RWPE1 (cell line): ENCODE measurements around the gene RABEP1.
"Not testable (repeated sequence)": the region's sequence is repeated elsewhere in the genome, so short reads cannot be mapped to it uniquely, and the experiment has no call there.

Experiments used
- CTCF ChIA-PET: fragments of 350-600 bp; sonication (Branson Sonifier 250); formaldehyde crosslinking; extraction: SDS; loops from one replicate; lab custom pipeline; 2021; lab: Yijun Ruan, JAX
- POLR2A ChIA-PET: fragments of 400-600 bp; formaldehyde crosslinking; extraction: SDS; loops from one replicate; lab custom pipeline; 2020; ENCODE audit warnings: antibody characterized with exemption; ENCODE audit not compliant: low non-redundant PET; lab: Yijun Ruan, JAX
- DNase-seq: peaks from one replicate; pipeline ENCODE4 v3.0.0; 2012; ENCODE audit warnings: low spot score
- H3K27ac ChIP-seq: fragments of 450-650 bp; 2 replicates; pipeline ENCODE4 v1.5.1; 2017
- TF ChIP-seq, protein P1 (sequence below): fragments of 450-650 bp; conservative IDR thresholded peaks from 2 replicates; pipeline ENCODE4 v1.5.1; 2017; ENCODE audit warnings: low read depth, mild to moderate bottlenecking

RABEP1 gene, protein sequence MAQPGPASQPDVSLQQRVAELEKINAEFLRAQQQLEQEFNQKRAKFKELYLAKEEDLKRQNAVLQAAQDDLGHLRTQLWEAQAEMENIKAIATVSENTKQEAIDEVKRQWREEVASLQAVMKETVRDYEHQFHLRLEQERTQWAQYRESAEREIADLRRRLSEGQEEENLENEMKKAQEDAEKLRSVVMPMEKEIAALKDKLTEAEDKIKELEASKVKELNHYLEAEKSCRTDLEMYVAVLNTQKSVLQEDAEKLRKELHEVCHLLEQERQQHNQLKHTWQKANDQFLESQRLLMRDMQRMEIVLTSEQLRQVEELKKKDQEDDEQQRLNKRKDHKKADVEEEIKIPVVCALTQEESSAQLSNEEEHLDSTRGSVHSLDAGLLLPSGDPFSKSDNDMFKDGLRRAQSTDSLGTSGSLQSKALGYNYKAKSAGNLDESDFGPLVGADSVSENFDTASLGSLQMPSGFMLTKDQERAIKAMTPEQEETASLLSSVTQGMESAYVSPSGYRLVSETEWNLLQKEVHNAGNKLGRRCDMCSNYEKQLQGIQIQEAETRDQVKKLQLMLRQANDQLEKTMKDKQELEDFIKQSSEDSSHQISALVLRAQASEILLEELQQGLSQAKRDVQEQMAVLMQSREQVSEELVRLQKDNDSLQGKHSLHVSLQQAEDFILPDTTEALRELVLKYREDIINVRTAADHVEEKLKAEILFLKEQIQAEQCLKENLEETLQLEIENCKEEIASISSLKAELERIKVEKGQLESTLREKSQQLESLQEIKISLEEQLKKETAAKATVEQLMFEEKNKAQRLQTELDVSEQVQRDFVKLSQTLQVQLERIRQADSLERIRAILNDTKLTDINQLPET

DNA sequence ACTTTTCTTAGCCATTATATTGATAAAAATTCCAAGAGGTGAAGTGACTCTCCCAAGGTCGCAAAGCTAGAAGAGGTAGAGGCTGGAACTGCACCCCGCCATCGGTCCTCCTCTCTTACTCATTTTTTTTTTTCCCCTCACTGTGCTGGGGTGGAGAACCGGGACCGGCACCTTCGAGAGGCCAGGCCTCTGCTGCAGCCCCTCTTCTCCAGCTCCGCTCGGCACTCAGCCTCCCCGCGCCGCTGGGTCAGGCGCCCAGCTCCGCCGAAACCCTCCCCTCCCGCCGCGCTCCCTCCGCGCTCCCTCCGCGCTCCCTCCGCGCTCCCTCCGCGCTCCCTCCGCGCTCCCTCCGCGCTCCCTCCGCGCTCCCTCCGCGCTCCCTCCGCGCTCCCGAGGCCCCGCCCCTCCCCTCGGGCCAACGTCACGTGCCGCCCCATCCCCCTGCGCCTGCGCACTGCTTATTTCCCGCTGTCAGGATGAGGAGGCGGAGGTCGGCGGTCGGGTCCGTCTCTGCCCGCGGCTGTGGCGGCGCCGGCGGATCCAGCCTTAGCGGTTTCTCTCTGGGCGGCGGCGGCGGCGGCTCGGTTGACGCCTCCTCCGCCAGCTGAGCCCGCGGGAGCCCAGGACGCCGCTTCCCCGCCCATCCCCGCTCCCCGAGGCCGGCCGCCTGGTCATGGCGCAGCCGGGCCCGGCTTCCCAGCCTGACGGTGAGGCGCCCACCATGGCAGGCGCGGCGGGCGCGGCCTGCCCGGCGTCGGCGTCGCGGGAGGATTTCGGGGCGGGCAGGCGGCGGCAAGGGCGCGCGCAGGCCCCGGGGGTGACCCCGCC lies at the start of gene RABEP1:
TSS of gene RABEP1 (plus strand) at position 471 of the 828 bp plus-strand sequence. CDS start at position 674, 203 bp downstream.
- DNase-seq: peak; percentile 83
- CTCF ChIA-PET: interaction anchor here (0.5 to 0.7 kb wide), 4 partner anchors 25 to 952 kb away, joined by 3 to 5 read pairs (median 4); no protein-coding TSS in a partner anchor
- peak within 1 kb of the TSS; percentile 83 for H3K27ac ChIP-seq
- POLR2A ChIA-PET: interaction anchor here (0.7 kb wide), 1 partner anchor 82 kb away, joined by 4 read pairs; no protein-coding TSS in a partner anchor
- TF ChIP-seq, protein P1, sequence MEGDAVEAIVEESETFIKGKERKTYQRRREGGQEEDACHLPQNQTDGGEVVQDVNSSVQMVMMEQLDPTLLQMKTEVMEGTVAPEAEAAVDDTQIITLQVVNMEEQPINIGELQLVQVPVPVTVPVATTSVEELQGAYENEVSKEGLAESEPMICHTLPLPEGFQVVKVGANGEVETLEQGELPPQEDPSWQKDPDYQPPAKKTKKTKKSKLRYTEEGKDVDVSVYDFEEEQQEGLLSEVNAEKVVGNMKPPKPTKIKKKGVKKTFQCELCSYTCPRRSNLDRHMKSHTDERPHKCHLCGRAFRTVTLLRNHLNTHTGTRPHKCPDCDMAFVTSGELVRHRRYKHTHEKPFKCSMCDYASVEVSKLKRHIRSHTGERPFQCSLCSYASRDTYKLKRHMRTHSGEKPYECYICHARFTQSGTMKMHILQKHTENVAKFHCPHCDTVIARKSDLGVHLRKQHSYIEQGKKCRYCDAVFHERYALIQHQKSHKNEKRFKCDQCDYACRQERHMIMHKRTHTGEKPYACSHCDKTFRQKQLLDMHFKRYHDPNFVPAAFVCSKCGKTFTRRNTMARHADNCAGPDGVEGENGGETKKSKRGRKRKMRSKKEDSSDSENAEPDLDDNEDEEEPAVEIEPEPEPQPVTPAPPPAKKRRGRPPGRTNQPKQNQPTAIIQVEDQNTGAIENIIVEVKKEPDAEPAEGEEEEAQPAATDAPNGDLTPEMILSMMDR: no peak

DNA sequence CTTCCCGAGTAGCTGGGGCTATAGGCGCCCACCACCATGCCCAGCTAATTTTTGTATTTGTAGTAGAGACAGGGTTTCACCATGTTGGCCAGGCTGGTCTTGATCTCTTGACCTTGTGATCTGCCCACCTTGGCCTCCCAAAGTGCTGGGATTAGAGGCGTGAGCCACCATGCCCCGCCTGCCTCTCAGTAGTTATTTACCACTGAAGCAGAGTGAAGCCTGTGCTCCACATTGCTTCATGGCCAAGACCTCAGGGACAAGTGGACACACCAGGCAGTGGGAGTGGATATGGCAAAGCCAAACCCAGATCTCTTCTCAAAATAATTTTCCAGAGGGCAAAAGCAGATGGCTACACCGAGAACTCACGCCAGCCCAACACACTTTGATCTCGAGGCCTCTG lies 48.6 kb upstream of the RABEP1 start:
- POLR2A ChIA-PET, DNase-seq, H3K27ac ChIP-seq: not testable (repeated sequence)
- CTCF ChIA-PET: interaction anchor here (0.7 kb wide), 1 partner anchor 1056 kb away, joined by 3 read pairs; no protein-coding TSS in a partner anchor

DNA sequence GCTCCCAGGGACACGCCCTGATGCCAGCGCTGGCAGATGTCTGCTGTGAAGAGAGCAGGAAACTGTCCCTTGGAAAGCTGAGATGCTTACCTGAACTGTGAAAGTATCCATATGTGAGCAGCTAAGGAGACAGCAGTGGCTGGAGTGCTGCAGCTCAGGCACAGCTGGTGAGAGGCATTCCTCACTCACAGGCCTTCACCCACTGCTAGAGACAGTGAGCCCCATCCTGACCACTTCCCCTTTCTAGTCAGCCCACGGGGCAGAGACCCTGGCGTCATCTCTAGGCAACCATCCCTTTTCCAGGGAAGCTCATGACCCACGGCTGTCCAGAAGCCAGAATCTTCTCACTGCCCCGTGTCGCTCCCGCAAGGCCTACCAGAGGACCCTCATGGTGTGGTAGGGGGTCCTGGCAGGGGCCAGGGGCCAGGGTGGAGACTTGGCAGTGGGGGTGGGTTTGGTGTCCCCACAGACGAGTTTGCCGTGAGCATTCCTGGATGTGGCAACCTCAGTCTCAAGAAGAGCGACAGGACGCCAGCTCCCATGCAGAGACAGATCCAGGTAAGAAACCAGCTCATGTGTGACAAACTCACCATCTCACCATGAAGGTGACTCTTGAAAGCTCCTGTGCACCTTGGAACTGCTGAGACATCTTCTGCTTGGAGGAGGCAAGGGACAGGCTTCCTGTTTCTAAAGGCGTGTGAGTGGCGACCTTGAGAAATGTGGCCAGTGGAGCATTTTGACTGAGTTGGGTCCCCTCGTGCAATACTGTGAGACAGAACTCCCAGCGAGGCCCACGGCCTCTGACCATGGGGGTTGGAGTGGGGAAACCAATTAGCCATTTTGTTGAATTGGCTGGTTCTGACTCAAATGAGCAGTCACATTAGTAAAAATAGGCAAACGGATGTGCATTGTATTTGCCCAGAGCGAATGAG lies 47.2 kb upstream of the RABEP1 start, which contains the start of gene SCIMP:
TSS of gene SCIMP (minus strand) at position 216 of the 932 bp plus-strand sequence. CDS start at position 111, 105 bp downstream.
- ChIA-PET POLR2A (no interaction called here), CTCF (interaction anchor here (0.5 to 1.1 kb wide), 2 partner anchors 9 to 204 kb away, joined by 3 read pairs; no protein-coding TSS in a partner anchor)
- no peak for DNase-seq
- no peak within 1 kb of the TSS for H3K27ac ChIP-seq
- TF ChIP-seq, protein P1: no peak

DNA sequence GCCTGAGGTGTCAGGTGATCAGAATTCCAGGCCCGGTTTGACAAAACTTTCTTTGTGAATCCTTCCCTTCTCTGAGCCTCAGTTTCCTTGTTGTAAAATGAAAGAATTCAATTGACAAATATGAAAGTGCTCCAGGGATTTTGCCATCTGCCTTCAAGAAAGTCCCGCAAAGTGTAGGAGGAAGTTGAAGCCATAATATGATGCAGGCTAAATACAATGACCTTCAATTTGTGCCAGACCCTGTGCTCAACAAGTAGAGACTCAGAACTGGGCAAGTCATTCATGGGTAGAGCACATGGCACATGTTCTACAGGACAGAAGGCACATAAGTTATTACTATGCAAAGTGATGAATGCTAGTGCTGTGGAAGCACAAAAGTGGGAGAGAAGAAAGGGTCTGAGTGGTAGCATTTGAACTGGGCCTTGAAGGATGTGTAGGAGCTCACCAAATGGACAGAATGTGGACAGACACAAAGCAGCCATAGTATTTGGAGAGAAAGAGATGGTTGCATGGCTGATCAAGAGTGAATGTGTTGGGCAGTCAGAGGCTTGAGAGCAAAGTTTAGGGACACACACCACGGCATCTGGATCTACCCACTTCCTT lies 45.0 kb upstream of the RABEP1 start:
- TF ChIP-seq, protein P1: no peak
- ChIA-PET CTCF (interaction anchor here (0.6 to 0.7 kb wide), 2 partner anchors 98 to 188 kb away, joined by 3 to 4 read pairs; no protein-coding TSS in a partner anchor), POLR2A (no interaction called here)
- H3K27ac ChIP-seq: no peak overlapping the region
- no peak for DNase-seq

DNA sequence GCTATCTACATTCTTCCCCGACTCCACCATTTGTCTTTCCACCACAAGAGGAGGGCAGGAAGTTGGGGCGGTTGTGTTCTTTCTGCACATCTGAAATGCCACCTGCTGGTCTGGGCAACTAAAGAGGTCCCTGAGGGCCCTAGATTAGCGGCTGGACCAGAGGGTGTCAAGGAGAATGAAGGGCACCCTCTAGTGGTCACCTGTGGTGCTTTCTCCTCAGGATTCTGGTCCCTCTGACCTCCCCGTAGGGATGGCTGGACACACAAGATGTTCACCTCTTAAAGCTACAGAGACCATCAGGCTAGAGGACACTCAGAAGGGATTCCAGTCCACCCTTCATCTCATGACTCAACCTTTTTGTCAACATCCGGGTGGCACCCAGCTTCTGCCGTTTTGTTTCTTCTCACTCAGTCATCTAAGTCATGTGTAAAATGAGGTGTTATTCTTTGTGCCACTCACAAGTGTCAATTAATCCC lies 44.5 kb upstream of the RABEP1 start:
- TF ChIP-seq, protein P1: peak; percentile 48
- H3K27ac ChIP-seq: no peak overlapping the region
- peak; percentile 43 for DNase-seq
- CTCF ChIA-PET: interaction anchor here (0.6 to 0.8 kb wide), 4 partner anchors 12 to 99 kb away, joined by 4 to 9 read pairs (median 6); no protein-coding TSS in a partner anchor
- POLR2A ChIA-PET: no interaction called here
